Anterior cingulate cortex (tissue), 58 donors: ENCODE measurements around the gene PAM16.

Source experiments
- DNase-seq, 58 donors: peaks; one replicate each; lab custom pipeline; 2025; lab: John Stamatoyannopoulos, UW

Gene PAM16

DNA sequence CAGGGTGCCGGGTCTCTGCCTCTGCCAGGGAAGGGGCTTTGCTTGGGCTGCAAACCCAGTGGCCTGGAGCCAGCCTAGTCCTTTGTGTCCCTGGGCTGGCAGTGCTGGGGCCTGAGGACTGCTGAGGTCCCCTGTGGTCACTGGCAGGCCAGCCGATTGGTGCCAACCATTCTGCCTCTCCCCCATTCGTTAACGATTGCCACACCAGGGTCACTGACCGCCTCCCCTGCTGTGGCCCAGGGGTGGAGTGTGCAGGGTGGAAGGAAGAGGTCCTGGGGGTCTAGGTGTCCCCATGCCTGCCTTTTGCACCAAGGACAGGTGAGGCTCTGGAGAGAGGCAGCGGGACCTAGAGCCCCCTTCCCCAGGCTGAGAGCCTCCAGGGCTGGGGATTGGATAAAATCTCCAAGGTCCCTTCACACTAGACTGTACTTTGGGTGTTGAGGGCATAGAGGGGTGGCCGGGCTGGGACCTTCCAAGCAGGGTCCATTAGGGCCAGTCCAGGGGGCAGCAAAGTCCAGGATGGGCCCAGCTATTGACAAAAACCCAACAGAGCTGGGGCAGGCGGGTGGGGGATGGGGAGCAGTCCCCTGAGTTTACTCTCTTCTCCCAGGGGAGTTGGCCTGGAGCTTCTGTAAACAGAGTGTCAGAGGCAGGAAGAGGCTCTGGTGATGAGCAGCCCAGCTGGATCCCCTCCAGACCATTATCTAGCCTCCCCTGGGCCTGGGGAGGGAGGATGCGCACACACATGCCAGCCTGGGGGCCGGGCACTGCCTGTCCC is 21.6 kb upstream of the PAM16 start:
- peak in 27 of 58 donors; percentile 7 to 66 (median 31) for DNase-seq

DNA sequence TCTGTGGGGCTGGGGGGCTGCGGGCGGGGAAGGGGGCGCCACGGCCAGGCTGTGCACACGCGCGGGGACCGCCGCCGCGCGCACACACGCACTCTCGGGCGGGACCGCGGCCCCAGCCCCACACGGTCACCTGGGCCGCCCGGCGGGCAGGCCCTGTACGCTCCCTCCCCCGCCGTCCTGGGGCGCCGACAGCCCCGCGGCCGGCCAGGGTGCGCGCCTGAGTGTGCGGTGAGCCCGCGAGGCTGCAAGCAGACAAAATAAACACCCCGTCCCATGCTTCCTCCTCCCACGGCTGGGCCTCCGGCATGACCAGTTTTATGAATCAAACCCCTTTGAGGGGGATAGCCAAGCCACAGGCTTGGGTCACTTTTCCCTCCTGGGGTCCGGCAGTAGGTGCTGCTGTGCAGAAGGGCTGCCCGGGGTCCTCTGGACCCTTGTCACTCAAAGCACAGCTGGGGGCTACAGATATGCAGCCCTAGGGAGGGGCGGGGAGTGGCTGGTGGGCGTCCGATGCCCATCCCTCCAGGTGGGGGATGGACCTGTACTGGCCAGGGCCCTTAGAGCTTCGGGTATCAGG is 21.0 kb upstream of the PAM16 start:
- DNase-seq = peak in 2 of 58 donors; percentile 5 to 55

- peak in 55 of 58 donors; percentile 16 to 91 (median 63) for DNase-seq
Observed at GRCh38 chr16:4371357-4372000, 20.4 kb upstream of the PAM16 start, which contains the start of gene VASN. VASN (plus strand) TSS chr16:4371848; CDS start chr16:4380878, 9,030 bp downstream.

DNA sequence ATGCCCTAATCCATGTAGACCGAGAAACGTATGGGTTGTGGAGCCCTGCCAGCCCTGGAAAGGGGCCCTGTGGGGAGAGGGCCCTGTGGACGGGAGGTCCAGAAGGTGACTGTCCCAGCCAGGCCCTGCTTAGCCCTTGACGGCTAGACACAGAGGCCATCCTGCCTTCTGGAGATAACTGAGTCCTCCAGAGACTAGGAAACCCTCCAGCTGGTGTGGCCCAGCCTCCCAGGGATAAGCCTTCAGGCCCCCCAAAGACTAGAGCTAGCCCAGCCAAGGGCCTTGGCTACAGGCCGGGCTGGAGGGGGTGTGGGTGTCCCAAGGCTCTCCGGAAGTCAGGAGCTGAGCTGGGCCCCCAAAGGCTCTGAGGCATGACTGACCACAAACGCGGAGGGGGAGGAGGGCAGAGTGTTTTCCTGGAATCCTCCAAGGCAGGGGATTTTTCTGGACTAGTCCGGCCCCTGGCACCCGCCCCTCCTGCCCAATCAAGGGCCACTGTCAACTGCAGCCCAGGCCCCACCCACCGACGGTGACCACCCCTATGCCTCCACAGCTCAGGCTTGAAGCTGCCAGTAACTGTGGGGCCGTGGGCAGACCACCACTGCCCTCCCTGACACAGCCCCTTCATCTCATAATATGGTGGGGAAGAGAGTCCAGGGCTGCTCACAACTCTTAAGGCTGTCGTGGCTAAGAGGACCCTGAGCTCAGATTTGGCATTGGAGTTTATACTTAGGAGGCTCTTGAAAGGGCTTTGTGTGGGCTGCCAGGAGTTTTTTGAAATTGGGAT is 19.6 kb upstream of the PAM16 start:
- peak in 23 of 58 donors; percentile 6 to 82 (median 32) for DNase-seq

DNA sequence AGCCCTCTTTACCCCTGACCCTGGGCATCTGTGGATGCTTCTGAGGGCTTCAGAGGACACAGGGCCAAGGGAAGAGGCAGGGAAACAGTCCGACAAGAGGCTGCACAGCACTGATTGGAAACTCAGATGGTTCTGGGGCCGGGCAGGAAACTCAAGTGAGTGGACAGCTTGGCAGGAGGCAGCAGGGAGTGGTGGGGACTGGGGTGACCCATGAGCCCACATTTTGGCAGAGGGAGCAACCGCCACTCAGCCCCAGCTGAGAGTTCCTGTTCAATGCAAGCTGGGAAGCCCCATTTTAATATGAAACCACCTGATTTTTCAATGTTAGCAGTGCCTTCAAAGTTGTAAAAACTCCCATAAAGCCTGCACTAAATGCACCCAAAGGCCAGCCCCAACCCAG is 19.0 kb upstream of the PAM16 start:
- no peak for DNase-seq

GRCh38 chr16:4369007-4369733 is 18.0 kb upstream of the PAM16 start:
- no peak for DNase-seq

DNA sequence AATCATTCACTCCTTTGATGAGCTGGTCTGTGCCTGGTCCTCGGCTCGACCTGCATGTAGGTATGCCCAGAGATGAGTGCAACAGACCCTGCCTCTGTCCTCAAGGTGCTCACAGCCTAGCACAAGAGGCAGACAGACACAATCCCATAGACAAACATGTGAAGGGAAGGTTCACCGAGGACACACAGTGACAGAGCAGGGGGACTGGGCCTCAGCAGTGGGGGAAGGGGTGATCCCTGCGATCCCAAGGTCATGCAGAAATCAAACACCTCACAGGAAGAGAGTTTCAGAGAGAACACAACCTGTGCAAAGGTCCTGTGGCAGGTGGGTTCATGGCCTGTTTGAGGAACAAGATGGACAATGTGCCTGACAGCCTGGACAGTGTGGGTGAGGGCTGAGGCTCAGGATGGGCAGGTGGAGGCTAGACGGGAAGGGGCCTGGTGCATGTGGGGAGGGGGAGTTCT is 16.3 kb upstream of the PAM16 start:
- no peak for DNase-seq

DNA sequence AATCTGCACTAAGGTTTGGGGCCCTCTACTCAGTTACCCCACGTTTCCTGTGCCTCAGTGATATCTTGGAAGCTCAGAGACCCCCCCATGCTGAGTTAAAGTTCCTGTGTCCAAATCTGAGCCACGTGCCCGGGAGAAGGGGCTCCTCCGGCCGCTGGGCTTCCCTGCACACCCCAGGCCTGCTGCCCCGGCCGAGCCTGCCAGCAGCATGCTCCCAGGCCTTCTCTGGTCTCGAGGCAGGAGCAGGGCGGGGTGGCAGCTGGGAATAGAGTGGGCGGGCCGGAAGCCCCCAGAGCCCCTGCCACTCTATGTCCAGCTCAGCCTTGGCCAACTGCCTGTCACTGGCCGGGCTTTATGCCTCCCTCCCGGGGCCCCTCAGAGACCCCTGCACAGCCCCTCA is 14.9 kb upstream of the PAM16 start:
- no peak for DNase-seq

DNA sequence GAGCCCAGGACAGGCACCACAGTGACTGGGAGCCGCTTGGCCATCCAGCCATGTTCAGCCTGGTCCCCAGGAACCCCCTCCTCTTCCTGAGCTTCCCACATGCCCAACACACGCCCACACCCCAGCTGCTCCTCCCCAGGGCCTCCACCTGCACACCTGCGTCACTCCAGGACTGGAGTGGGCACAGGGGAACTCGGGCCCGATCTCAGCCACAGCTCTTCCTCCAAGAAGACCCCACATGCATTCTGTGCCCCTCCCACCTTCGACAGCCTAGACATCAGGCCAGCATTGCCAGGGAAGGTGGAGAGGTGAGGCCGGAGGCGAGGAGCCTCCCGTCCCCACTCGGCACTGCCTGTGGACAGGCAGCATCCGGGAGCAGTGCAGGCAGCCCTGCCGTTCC is 14.5 kb upstream of the PAM16 start:
- DNase-seq = no peak

GRCh38 chr16:4365014-4365406 is 13.9 kb upstream of the PAM16 start:
- no peak for DNase-seq

DNA sequence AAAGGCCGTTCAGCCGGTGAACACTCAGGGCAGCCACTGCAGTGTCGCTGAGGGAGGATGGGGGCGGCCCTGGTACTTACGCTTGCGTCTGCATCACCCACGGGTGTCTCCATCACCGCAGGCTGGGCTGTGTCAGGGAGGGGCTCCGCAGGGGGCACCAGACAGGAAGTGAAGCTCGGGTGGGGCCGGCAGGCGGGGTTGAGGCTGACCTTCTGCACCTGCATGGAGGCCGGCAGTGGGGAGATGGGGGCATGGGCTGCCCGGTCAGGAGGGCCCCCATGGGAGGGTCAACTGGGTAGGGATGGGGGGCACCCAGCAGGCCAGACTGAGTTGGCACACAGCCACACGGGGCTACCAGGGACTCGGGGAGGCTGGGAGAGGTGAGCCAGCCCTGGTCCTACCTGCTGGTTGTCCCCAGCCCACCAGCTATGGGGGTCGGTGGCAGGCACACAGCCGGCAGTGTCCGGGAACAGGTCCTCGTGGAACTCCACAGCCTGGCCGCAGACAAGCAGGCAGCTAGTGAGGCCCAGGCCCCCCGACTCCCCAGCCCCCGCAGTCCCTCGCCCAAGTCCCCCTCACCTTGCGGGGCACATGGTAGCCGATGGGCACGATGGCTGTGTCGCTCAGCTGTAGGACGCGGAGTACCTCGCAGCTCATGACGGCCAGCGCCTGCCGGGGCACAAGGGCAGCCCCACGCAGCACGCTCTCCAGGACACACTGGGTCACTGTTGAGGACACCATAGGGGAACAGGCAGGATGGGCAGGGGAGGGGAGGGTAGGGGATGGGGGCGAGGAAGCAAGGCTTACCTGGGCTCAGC is 13.3 kb upstream of the PAM16 start:
- no peak for DNase-seq

- peak in 16 of 58 donors; percentile 10 to 69 (median 30) for DNase-seq
Observed at GRCh38 chr16:4362476-4363135, 11.5 kb upstream of the PAM16 start.

DNA sequence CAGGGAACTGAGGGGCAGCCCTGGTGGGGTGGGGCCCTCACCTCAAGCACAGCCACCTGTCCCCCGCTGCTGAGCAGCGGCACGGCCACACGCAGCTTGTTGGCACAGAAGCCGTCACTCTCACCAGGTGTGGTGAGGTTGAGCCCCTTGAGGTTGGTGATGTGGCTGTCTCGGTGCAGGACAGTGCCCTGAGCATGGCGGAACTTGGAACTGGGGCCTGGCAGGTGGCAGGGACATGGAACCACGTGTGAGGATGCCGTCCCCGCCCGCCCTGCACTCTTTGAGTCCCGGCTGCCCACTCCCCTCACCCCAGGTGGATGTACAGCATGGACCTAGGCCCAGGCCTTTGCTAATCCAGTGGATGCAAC is 10.8 kb upstream of the PAM16 start:
- DNase-seq = no peak

DNA sequence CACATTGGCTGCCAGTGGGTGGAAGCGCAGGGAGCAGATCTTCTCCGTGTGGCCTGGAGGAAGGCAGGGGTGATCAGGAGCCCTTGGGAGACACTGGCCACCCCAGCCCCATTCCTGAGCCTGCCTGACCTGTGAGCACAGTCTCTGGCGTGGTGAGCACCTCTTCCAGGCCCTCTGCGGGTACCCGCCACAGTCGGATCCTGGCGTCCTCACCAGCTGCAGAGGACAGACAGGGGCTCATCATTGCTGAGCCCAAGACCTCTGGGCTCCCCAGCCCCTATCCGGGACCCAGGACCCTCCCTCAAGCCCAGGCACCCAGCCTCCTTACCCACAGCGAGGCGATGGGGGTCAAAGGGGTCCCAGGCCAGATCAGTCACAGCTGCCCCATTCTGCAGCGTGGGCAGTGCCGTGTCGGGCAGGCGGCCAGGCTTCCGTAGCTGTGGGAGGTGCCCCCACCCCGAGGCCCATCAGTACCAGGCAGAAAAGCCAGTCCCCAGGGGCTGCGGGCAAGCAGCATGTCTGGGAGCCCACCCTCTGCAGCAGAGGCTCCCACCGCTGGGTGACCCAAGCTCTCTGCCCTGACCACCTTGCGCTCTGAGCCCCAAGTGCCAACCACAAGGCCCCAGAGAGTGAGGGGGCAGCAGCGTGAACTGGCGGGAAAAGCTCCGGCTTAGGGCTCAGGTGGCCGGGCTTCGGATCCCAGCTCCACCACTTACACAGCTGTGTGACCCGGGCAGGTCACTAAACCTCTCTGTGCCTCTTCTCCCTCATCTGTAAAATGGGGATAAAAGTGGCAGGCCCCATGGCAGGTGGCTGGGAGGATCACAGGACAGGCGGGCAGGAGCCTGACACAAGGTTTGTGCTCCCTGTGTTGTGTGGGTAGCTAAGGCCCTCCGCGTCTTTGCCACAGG is 10.2 kb upstream of the PAM16 start:
- no peak for DNase-seq

- no peak for DNase-seq
Observed at GRCh38 chr16:4360538-4361021, 9.5 kb upstream of the PAM16 start.

DNA sequence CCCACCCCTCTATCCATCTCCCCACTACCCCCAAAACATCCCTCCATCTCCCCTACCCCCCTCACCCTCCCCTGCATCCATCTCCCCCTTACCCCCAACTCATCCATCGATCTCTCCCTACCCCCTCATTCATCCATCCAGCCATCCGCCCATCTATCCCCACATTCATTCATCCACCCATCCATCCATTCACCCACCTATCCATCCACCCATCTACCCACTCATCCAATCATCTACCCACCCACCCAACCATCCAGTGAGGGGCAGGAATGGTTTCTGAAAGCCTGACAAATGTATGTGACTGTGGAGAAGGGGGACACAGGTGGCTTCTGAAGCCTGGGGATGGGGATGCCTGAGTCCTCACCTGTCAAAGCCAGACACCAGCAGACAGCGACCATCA is 8.8 kb upstream of the PAM16 start:
- no peak for DNase-seq

DNA sequence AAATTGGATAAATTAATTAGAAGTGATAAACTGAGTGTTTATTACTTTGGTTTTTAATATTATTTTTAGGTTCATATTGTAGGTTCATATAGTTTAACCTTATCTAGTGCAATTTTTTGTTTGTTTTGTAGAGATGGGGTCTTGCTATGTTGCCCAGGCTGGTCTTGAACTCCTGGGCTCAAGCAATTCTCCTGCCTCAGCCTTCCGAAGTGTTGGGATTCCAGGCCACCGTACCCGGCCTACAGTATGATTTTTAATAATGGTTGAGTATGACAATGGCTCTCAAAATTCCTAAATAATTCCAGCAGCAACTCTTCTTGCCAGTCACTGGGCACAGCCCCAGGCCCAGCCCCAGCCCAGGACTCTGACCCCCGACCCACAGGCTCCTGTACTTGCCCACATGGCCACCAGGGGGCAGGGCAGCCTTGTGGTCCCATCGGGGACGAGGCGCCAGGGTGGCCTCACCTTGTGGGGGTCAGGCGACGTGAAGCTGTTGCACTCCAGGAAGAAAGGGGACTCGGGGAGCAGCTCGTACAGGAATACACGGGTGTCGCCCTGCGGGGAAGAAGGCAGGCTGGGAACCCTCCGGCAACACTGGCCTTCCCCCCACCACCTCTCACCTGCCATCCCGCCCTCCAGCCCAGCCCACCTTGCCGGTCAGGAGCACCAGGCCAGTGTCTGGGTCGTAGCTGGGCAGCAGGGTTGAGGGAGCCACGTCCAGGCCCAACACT is 7.9 kb upstream of the PAM16 start:
- peak in 31 of 58 donors; percentile 6 to 71 (median 27) for DNase-seq
